HepG2 (cell line): ENCODE data around the gene ATG7. TPM values are rescaled to one million over a fixed set of nuclear protein-coding genes. Genes with fewer than 3 reads are reported as not detected.
A peak's percentile ranks its signal among the peaks of the same experiment; 100 is the strongest.

Source experiments
- ATAC-seq: fragments of 200-7000 bp; cut with Tn5 transposase; 3 replicates; pipeline ENCODE4 v1.9.1; 2020; ENCODE audit warnings: mild to moderate bottlenecking, moderate library complexity
- BruUV-seq: library from RNA; stranded (reverse); fragments of 400-500 nt; replicated peaks from 2 replicates; lab custom pipeline; 2021; lab: Mats Ljungman, UMichigan
- CTCF ChIA-PET: fragments of 300-600 bp; formaldehyde crosslinking; extraction: SDS; loops from one replicate; lab custom pipeline; 2021; ENCODE audit warnings: low total read pairs, inconsistent platforms, low intra/inter-chr PET ratio; lab: Yijun Ruan, JAX
- POLR2A ChIA-PET: fragments of 350-600 bp; sonication (Branson Sonifier 250); formaldehyde crosslinking; loops from one replicate; lab custom pipeline; 2020; ENCODE audit warnings: antibody characterized with exemption, inconsistent platforms; lab: Yijun Ruan, JAX
- DNase-seq: peaks from one replicate; pipeline ENCODE4 v3.0.0-alpha.2; 2015; ENCODE audit warnings: low spot score
- FAIRE-seq: peaks from 3 replicates; lab custom pipeline; 2011; peaks lifted over from hg19 to GRCh38; lab: Jason Lieb, UNC
- H2AFZ ChIP-seq: one replicate; pipeline ENCODE4 v1.6.1; 2011; ENCODE audit warnings: low read length, inconsistent platforms
- H3K27ac ChIP-seq: fragments of 300-600 bp; 3 replicates; pipeline ENCODE4 v1.8.0; 2011; ENCODE audit warnings: mixed run types, mild to moderate bottlenecking, mixed read lengths, low read length, inconsistent platforms; ENCODE audit not compliant: insufficient read depth; ENCODE audit errors: extremely low read length
- H3K27me3 ChIP-seq, 2 experiments: fragments of 200-600 bp in 1 of 2; 2 replicates in 1 of 2; 3 replicates in 1 of 2; pipeline versions ENCODE4 v1.6.0 to v1.8.0; 2011; ENCODE audit warnings: low read length in 2 of 2, mild to moderate bottlenecking in 2 of 2, moderate library complexity in 2 of 2, inconsistent platforms in 1 of 2; ENCODE audit not compliant: insufficient read depth in 2 of 2, control insufficient read depth in 1 of 2
- H3K36me3 ChIP-seq, 2 experiments: fragments of 200-600 bp in 1 of 2; replicated peaks in 1 of 2; 2 replicates in 1 of 2; 3 replicates in 1 of 2; pipeline versions ENCODE4 v1.5.1 to v1.8.0; 2011; ENCODE audit warnings: low read length in 2 of 2, inconsistent platforms in 1 of 2; ENCODE audit not compliant: insufficient read depth in 2 of 2, control insufficient read depth in 1 of 2
- H3K4me1 ChIP-seq: 2 replicates; pipeline ENCODE4 v1.5.1; 2012; ENCODE audit warnings: low read length, inconsistent platforms; ENCODE audit not compliant: insufficient read depth
- H3K4me2 ChIP-seq: 2 replicates; pipeline ENCODE4 v1.6.0; 2011; ENCODE audit warnings: low read depth, low read length, inconsistent platforms
- H3K4me3 ChIP-seq, 3 experiments: fragments of 200-600 bp in 1 of 3; sonication (generic), shearing (Covaris generic) in 1 of 3; replicated peaks in 1 of 3; 2 replicates each; pipeline ENCODE4 v1.5.1; 2011 to 2016; ENCODE audit warnings: low read length in 3 of 3, inconsistent platforms in 2 of 3, low read depth in 2 of 3, mild to moderate bottlenecking in 2 of 3, control low read depth in 1 of 3, mixed read lengths in 1 of 3; ENCODE audit not compliant: insufficient read depth in 1 of 3
- H3K79me2 ChIP-seq: one replicate; pipeline ENCODE4 v1.6.1; 2011; ENCODE audit warnings: low read length, inconsistent platforms; ENCODE audit not compliant: insufficient read depth
- H3K9ac ChIP-seq: 2 replicates; pipeline ENCODE4 v1.6.0; 2011; ENCODE audit warnings: mild to moderate bottlenecking, low read depth, low read length, inconsistent platforms; ENCODE audit not compliant: insufficient read depth
- H3K9me3 ChIP-seq: 2 replicates; pipeline ENCODE4 v1.5.1; 2012; ENCODE audit warnings: mild to moderate bottlenecking, low read length
- H4K20me1 ChIP-seq: 2 replicates; pipeline ENCODE4 v1.6.0; 2011; ENCODE audit warnings: inconsistent platforms, mild to moderate bottlenecking, low read length, moderate library complexity; ENCODE audit not compliant: insufficient read depth
- MAFF ChIP-seq: IDR thresholded peaks from 2 replicates; pipeline ENCODE4 v1.6.1; 2011; ENCODE audit warnings: low read depth, low read length, improper control_type of control experiment
- MAFK ChIP-seq, 2 experiments: IDR thresholded peaks in 1 of 2; conservative IDR thresholded peaks in 1 of 2; 2 replicates each; pipeline ENCODE4 v1.6.1; 2011; ENCODE audit warnings: improper control_type of control experiment in 2 of 2, low read length in 2 of 2
- ZC3H13 ChIP-seq: sonication (generic); formaldehyde crosslinking; IDR thresholded peaks from 2 replicates; pipeline ENCODE4 v1.8.1; 2023; ENCODE audit warnings: mild to moderate bottlenecking, missing genetic modification reagents, moderate library complexity
- ZEB1 ChIP-seq: IDR thresholded peaks from 2 replicates; pipeline ENCODE4 v1.6.1; 2012; ENCODE audit warnings: mild to moderate bottlenecking, low read depth, inconsistent platforms; ENCODE audit not compliant: insufficient replicate concordance
- ZNF274 ChIP-seq: sonication (generic); formaldehyde crosslinking; IDR thresholded peaks from 2 replicates; pipeline ENCODE4 v1.5.1; 2020; ENCODE audit warnings: mild to moderate bottlenecking, missing genetic modification reagents
- ZNF607 ChIP-seq: sonication (generic); formaldehyde crosslinking; IDR thresholded peaks from 2 replicates; pipeline ENCODE4 v1.5.1; 2020; ENCODE audit warnings: missing genetic modification reagents, mild to moderate bottlenecking, borderline replicate concordance
- ZNF652 ChIP-seq: IDR thresholded peaks from 2 replicates; pipeline ENCODE4 v1.6.1; 2016; ENCODE audit warnings: low read depth, borderline replicate concordance
- WGBS: methylation state at CpG from one replicate; pipeline ENCODE4 v1.1.6; 2017; ENCODE audit warnings: low lambda C conversion rate; 5-methylcytosine and 5-hydroxymethylcytosine counted together
- in situ Hi-C: cut with HindIII; loops from 2 replicates; pipeline ENCODE4 v1.10.0; 2017; ENCODE audit warnings: low pct_unique_long_range_greater_than_20kb; ENCODE audit not compliant: extremely low pct_ligation_motif_present
- intact Hi-C: fragments of 100-400 bp; cut with micrococcal nuclease; formaldehyde crosslinking; loops from one replicate; pipeline ENCODE4 v1.10.0; 2022; ENCODE audit not compliant: unreplicated experiment
- polyA plus RNA-seq, 8 experiments: library from polyadenylated mRNA; depleted of rRNA in 3 of 8; stranded (reverse) in 7 of 8; unstranded in 1 of 8; fragments of >200 nt; fragmentation: Illumina TruSeq in 4 of 8; extraction: Trizol in 4 of 8; gene quantifications; 2 replicates each; pipeline versions ENCODE4 v1.2.1 to v1.2.3, GENCODE V29; 2011 to 2016; ENCODE audit warnings: low read depth in 4 of 8, missing spikeins in 1 of 8, mixed read lengths in 1 of 8; ENCODE audit not compliant: insufficient read depth in 1 of 8
- total RNA-seq, 5 experiments: library from RNA; depleted of rRNA; stranded (reverse); fragments of >200 nt; fragmentation: Illumina TruSeq; extraction: Trizol; gene quantifications; 2 replicates each; pipeline ENCODE4 v1.2.3, GENCODE V29; 2016; ENCODE audit warnings: low read depth in 1 of 5
- TF ChIP-seq, protein P1 (sequence below): IDR thresholded peaks from 2 replicates; pipeline ENCODE4 v1.4.0; 2020; ENCODE audit warnings: mild to moderate bottlenecking, missing genetic modification reagents

Gene ATG7
- total and polyA plus RNA-seq, 2 of the 13 experiments (the other 11 are each of a cell fraction or from before 2014, with no cell fraction given): 7.8 to 22.1 TPM

DNA sequence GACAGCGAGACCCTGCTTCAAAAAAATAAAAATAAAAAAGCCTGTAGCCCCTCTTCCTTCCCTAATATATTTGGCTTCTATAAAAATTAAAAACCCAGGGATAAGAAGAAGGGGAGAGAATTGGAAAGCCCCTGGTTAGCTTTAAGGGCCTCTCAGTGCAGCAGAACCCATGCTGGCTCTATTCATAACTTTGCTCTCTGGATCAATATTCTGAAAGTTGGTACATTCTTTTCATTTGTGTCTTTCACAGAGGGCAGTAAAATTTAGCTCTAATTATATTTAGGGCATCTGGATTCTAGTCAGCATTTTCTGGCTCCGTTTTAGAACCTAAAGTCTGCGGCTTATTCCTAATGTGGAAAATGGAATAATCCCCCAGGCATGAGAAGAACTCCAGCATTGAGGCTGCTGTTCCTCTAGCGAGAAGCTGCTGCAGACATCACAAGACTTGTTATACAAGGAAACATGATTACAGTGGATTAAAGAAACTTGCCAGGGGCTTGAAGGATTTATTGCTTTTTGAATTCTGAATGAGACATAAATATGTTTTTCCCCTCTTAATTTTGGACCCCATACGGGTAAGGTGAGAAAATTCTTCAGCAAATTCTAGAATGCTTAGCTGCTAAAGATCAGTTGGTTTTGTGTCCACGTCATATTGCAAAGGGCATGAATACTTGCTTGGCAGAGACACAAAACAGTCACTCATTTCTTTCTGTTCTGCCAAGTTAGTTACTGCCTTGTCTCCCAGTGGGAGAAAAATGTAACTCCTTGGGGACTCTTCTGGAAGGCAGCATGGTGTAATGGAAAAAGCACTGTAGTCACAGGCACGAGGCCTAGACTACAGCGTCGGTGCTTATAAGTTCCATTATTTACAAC, 193.8 kb downstream of the ATG7 start (continued):
- TF ChIP-seq, protein P1, sequence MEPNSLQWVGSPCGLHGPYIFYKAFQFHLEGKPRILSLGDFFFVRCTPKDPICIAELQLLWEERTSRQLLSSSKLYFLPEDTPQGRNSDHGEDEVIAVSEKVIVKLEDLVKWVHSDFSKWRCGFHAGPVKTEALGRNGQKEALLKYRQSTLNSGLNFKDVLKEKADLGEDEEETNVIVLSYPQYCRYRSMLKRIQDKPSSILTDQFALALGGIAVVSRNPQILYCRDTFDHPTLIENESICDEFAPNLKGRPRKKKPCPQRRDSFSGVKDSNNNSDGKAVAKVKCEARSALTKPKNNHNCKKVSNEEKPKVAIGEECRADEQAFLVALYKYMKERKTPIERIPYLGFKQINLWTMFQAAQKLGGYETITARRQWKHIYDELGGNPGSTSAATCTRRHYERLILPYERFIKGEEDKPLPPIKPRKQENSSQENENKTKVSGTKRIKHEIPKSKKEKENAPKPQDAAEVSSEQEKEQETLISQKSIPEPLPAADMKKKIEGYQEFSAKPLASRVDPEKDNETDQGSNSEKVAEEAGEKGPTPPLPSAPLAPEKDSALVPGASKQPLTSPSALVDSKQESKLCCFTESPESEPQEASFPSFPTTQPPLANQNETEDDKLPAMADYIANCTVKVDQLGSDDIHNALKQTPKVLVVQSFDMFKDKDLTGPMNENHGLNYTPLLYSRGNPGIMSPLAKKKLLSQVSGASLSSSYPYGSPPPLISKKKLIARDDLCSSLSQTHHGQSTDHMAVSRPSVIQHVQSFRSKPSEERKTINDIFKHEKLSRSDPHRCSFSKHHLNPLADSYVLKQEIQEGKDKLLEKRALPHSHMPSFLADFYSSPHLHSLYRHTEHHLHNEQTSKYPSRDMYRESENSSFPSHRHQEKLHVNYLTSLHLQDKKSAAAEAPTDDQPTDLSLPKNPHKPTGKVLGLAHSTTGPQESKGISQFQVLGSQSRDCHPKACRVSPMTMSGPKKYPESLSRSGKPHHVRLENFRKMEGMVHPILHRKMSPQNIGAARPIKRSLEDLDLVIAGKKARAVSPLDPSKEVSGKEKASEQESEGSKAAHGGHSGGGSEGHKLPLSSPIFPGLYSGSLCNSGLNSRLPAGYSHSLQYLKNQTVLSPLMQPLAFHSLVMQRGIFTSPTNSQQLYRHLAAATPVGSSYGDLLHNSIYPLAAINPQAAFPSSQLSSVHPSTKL (CRISPR knock-in tag): no peak

DNA sequence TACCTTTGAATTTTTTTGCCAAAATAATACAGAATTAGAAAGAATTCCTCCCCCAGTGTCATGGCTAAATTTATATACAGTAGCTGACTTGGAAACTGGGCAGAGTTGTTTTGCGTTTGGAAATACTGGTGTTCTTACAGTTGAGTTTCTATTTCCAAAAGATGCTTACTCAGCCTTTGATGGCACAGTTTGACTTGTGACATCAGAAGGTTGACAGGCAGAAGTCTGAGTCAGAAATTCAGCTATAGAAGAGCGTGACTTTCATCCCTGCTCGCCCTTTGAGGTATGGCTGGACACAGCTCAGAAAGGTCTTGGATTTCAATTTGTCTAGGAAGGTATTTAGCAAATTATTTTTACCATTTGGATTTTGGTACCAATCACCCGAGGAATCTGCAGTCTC, 195.7 kb downstream of the ATG7 start:
- Histone ChIP-seq H3K9ac (no peak overlapping the region), H3K9me3 (no peaks in the 10 kb centered on the region), H3K4me3 (no peak overlapping the region), H3K36me3 (no peaks in the 10 kb centered on the region; a peak in 1 of 5 replicates), H3K27me3 (no peaks in the 10 kb centered on the region), H3K79me2 (no peaks in the 10 kb centered on the region), H2AFZ (no peak overlapping the region), H3K4me1 (no peaks in the 10 kb centered on the region), H3K4me2 (no peak overlapping the region), H4K20me1 (no peaks in the 10 kb centered on the region), H3K27ac (no peak overlapping the region)
- WGBS: 98% methylated on average over 4 of the region's 4 CpGs
- ChIA-PET CTCF (no interaction called here), POLR2A (no interaction called here)
- no peak for FAIRE-seq
- BruUV-seq: no TSS peak
- intact Hi-C loops (no loop called here), in situ Hi-C loops (no loop called here)
- ATAC-seq: no peak
- TF ChIP-seq ZNF607 (CRISPR knock-in tag) (no peak), ZNF274 (no peak), MAFK (conservative IDR thresholded peaks at IDR 0.05 in 1 of 2, IDR thresholded peaks at IDR 0.05 in 1 of 2; ENCODE audit: low read length in 2 of 2) (peak; percentile 53 to 69), MAFF (0 out of 2 replicates have a peak, but pooled peaks have one; percentile 48), ZEB1 (no peak), ZC3H13 (no peak), ZNF652 (CRISPR knock-in tag) (no peak)
- DNase-seq: no peak
